GM18520 (cell line): Measurements from ENCODE around the gene SGCA.

ENCODE experiments used
- ATAC-seq: cut with Tn5 transposase; IDR thresholded peaks from one replicate; pipeline ENCODE4 v1.9.1; 2021; ENCODE audit not compliant: unreplicated experiment

The SGCA gene

GRCh38 chr17:50166518-50167181, 845 bp downstream of the SGCA start:
- ATAC-seq: no peak

- no peak for ATAC-seq
Observed at GRCh38 chr17:50167371-50167770, 1.6 kb downstream of the SGCA start.

GRCh38 chr17:50168319-50168718, 2.5 kb downstream of the SGCA start:
- no peak for ATAC-seq

GRCh38 chr17:50169121-50169764, 3.4 kb downstream of the SGCA start:
- no peak for ATAC-seq

- ATAC-seq: no peak
Observed at GRCh38 chr17:50169881-50170459, 4.2 kb downstream of the SGCA start.

- ATAC-seq: peak; percentile 51
Observed at GRCh38 chr17:50170662-50171370, 5.0 kb downstream of the SGCA start.

- ATAC-seq: no peak
Observed at GRCh38 chr17:50171371-50172071, 5.7 kb downstream of the SGCA start.

- no peak for ATAC-seq
Observed at GRCh38 chr17:50172130-50172529, 6.3 kb downstream of the SGCA start.

- ATAC-seq: no peak
Observed at GRCh38 chr17:50172936-50173334, 7.1 kb downstream of the SGCA start.

- no peak for ATAC-seq
Observed at GRCh38 chr17:50173335-50173941, 7.6 kb downstream of the SGCA start.

GRCh38 chr17:50174444-50174843, 8.6 kb downstream of the SGCA start:
- ATAC-seq: no peak

- no peak for ATAC-seq
Observed at GRCh38 chr17:50175035-50175807, 9.4 kb downstream of the SGCA start.

GRCh38 chr17:50176559-50177357, 11.0 kb downstream of the SGCA start:
- no peak for ATAC-seq

- ATAC-seq: no peak
Observed at GRCh38 chr17:50177476-50177875, 11.7 kb downstream of the SGCA start.

GRCh38 chr17:50177983-50178834, 12.4 kb downstream of the SGCA start:
- no peak for ATAC-seq

- ATAC-seq: no peak
Observed at GRCh38 chr17:50180111-50180510, 14.3 kb downstream of the SGCA start.

- no peak for ATAC-seq
Observed at GRCh38 chr17:50180620-50181019, 14.8 kb downstream of the SGCA start.

GRCh38 chr17:50181144-50181543, 15.3 kb downstream of the SGCA start:
- no peak for ATAC-seq
